C4-2B (cell line): Measurements from ENCODE around the gene EIF4E1B.

Experiments used
- H3K27ac ChIP-seq: fragments of 450-650 bp; 2 replicates; pipeline ENCODE4 v1.5.1; 2017
- ZFX ChIP-seq: fragments of 450-650 bp; IDR thresholded peaks from 2 replicates; pipeline ENCODE4 v1.6.1; 2017
- TF ChIP-seq, protein P1 (sequence below): fragments of 450-650 bp; conservative IDR thresholded peaks from 2 replicates; pipeline ENCODE4 v1.5.1; 2017; ENCODE audit warnings: mild to moderate bottlenecking

EIF4E1B gene

GRCh38 chr5:176608142-176608705 lies 22.3 kb upstream of the EIF4E1B start:
- no peak overlapping the region for H3K27ac ChIP-seq
- no peak for TF ChIP-seq ZFX
- TF ChIP-seq, protein P1, sequence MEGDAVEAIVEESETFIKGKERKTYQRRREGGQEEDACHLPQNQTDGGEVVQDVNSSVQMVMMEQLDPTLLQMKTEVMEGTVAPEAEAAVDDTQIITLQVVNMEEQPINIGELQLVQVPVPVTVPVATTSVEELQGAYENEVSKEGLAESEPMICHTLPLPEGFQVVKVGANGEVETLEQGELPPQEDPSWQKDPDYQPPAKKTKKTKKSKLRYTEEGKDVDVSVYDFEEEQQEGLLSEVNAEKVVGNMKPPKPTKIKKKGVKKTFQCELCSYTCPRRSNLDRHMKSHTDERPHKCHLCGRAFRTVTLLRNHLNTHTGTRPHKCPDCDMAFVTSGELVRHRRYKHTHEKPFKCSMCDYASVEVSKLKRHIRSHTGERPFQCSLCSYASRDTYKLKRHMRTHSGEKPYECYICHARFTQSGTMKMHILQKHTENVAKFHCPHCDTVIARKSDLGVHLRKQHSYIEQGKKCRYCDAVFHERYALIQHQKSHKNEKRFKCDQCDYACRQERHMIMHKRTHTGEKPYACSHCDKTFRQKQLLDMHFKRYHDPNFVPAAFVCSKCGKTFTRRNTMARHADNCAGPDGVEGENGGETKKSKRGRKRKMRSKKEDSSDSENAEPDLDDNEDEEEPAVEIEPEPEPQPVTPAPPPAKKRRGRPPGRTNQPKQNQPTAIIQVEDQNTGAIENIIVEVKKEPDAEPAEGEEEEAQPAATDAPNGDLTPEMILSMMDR, result no peak

GRCh38 chr5:176608937-176609723 lies 21.3 kb upstream of the EIF4E1B start:
- TF ChIP-seq ZFX, result no peak
- TF ChIP-seq, protein P1, result no peak
- H3K27ac ChIP-seq, result peak overlapping the region; percentile 69

DNA sequence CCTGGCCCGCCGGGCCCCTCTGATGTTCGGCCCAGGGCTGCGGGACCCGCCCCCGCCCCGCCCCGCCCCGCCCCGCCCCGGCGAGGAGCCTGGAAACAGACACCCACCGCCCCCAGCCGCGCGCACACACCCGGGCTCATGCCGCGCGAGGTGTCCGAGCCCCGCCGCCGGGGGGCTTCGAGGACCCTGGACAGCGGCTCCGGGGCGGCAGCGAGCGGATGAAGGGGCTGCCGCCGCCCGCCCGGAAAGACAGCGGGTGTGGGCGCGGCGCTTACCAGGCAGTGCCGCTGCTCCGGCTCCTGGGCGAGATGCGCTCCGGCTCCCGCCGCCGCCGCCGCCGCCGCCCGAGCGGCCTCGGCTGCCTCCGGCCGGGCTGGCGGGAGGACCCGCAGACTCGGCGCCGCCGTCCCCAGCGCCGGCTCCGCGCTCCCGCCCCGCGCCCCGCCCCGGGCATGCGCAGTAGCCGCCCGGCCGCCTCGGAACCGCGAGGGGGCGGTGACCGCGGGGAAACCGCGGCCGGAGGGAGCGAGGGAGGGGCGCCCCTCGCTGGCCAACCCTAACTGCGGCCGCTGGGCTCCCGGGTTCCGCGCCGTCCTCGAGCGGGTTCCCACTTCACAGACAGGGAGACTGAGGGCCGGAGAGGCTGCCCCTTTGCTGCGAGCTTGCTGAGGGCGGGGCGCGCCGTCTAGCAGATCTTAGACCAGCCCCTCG lies 20.6 kb upstream of the EIF4E1B start, which contains the start of gene GPRIN1:
GPRIN1 (minus strand) TSS at position 433 of the 711 bp plus-strand sequence. CDS start 10,322 bp downstream, outside the sequence.
- TF ChIP-seq ZFX, result no peak
- peak within 1 kb of the TSS; percentile 69 for H3K27ac ChIP-seq

DNA sequence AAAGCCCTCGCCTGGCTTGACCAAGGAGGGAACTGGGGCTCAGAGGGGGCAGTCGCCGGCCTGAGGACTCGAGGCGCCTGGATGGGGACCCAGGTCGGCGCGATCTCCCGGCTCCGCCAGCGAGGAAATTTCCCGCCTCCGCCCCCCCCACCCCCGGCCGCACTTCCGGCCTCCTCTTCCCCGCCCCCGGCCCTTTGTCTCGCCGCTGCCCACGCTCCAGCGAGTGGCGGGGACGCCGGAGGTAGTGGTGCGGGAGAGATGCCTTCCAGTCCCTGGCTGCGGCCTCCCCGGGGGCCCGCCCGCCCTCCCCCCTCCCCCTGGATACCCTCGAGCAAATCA lies 20.1 kb upstream of the EIF4E1B start:
- peak overlapping the region; percentile 69 for H3K27ac ChIP-seq
- no peak for TF ChIP-seq ZFX
- TF ChIP-seq, protein P1, result no peak

- no peak overlapping the region for H3K27ac ChIP-seq
- TF ChIP-seq, protein P1, result no peak
- no peak for TF ChIP-seq ZFX
Observed at GRCh38 chr5:176611435-176611834, 19.0 kb upstream of the EIF4E1B start.

GRCh38 chr5:176612008-176612407 lies 18.5 kb upstream of the EIF4E1B start:
- TF ChIP-seq, protein P1, result no peak
- no peak for TF ChIP-seq ZFX
- H3K27ac ChIP-seq, result no peak overlapping the region

- TF ChIP-seq ZFX, result no peak
- TF ChIP-seq, protein P1, result no peak
- no peak overlapping the region for H3K27ac ChIP-seq
Observed at GRCh38 chr5:176612855-176613254, 17.6 kb upstream of the EIF4E1B start.
